ENCODE data around the gene ZNF169. TPM values are rescaled to one million over a fixed set of nuclear protein-coding genes. Genes with fewer than 3 reads are reported as not detected.
"Not testable (repeated sequence)": the region's sequence is repeated elsewhere in the genome, so short reads cannot be mapped to it uniquely, and the experiment has no call there.

ZNF169 gene
- total RNA-seq, 4 donors from 2014 or later, result 1.00 to 8.6 (median 2.8) TPM

DNA sequence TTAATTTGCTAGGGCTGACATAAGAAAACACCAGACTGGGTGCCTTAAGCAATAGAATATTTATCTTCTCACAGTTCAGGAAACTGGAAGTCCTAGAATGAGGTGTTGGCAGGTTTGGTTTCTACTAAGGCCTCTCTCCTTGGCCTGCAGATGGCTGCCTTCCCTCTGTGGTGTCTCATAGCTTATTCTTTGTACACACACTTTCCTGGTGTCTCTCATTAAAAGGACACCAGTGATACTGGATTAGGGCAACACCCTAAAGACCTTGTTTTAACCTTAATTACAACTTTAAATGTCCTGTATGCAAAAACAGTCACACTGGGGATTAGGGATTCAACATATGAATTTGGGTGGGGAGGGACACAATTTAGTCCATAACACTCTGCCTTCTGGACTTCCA, 44.2 kb downstream of the ZNF169 start:
- H3K9me3 ChIP-seq, result no peaks in the 10 kb centered on the region
- intact Hi-C loops (cut with DNase I), result no loop called here
- H3K36me3 ChIP-seq, result peaks cover 0 to 12% (median 0%) of the 10 kb centered on the region in 3 donors
- no peak for TF ChIP-seq POLR2A (IDR thresholded peaks at IDR 0.05)
- TF ChIP-seq, protein P1, sequence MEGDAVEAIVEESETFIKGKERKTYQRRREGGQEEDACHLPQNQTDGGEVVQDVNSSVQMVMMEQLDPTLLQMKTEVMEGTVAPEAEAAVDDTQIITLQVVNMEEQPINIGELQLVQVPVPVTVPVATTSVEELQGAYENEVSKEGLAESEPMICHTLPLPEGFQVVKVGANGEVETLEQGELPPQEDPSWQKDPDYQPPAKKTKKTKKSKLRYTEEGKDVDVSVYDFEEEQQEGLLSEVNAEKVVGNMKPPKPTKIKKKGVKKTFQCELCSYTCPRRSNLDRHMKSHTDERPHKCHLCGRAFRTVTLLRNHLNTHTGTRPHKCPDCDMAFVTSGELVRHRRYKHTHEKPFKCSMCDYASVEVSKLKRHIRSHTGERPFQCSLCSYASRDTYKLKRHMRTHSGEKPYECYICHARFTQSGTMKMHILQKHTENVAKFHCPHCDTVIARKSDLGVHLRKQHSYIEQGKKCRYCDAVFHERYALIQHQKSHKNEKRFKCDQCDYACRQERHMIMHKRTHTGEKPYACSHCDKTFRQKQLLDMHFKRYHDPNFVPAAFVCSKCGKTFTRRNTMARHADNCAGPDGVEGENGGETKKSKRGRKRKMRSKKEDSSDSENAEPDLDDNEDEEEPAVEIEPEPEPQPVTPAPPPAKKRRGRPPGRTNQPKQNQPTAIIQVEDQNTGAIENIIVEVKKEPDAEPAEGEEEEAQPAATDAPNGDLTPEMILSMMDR (IDR thresholded peaks at IDR 0.05), result no peak
- no peaks in the 10 kb centered on the region for H3K27me3 ChIP-seq
- no peak overlapping the region for H3K4me3 ChIP-seq
- no peak for DNase-seq
- H3K4me1 ChIP-seq, result peaks cover 0 to 12% (median 0%) of the 10 kb centered on the region in 3 donors
- no peak overlapping the region for H3K27ac ChIP-seq

DNA sequence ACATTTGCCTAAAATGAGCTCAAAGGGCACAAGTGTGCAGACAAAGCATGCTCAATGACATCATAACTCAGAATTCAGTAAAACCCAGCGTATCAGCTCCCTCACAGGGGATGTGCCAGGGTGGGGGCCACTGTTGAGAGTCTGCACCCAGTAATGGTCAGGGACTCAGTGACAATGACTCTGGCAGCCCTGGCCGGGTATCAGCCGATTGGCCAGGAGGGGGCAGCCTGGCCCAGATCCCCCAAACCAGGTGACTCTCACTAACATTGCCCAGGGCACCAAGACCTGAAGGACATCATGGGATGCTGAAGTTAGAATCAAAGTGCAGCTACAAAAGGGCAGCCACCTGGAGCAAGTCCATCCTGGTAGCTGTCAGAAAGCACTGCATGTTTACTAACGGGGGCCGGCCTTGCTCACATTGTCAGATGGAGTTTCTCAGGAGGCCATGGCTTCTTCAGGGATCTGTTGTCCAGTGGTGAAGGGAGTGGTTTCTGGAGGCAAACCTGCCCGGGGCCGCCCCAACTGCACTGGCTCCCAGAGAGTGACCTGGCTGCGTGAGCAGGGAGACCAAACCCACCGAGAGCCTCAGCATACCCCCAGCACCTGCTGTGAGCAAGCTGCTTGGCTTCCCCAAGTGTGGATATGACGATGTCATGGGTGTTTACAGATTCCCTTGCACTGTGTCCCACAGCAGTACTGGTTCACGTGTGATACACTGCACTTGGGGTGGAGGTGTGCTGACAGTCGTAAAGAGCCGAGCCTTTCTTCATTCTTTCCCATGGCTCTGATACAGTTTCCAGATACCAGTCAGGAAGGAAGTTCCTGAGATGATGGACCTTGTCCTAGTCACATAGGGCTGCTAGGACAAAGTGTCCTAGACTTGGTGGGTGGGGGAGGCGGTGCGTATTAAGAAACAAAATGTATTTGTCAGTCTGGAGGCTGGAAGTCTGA, 56.2 kb downstream of the ZNF169 start:
- DNase-seq; H3K27me3 ChIP-seq; intact Hi-C loops (cut with DNase I); H3K36me3 ChIP-seq; H3K4me1 ChIP-seq; H3K4me3 ChIP-seq; H3K27ac ChIP-seq; H3K9me3 ChIP-seq: not testable (repeated sequence)
- WGBS, 2 donors, result no CpG with 5 or more reads among the region's 15 CpGs

DNA sequence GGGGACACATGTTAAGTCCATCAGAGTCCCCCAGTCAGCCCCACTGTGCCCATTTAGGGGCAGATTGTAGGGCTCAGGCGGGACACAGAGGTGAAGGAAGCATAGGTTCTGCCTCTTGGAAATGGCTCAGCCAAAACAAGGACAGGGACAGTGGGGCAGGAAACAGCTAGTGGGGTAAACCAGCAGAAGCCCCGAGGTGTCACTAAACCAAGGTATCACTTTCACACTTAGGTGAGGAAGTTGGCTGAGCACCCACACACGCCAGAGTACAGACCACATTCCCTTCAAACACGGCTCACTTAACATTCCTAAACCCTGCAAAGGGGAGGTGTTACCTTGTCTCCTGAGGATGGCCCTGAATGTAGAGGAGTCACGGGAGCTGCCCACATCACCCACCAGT, 57.1 kb downstream of the ZNF169 start:
- 30% methylated on average over 2 of the region's 5 CpGs; no CpG with 5 or more reads in 1 of the 2 donors for WGBS, 2 donors
- H3K27me3 ChIP-seq; H3K27ac ChIP-seq; H3K9me3 ChIP-seq; H3K4me1 ChIP-seq; DNase-seq; H3K4me3 ChIP-seq; H3K36me3 ChIP-seq; intact Hi-C loops (cut with DNase I): not testable (repeated sequence)

DNA sequence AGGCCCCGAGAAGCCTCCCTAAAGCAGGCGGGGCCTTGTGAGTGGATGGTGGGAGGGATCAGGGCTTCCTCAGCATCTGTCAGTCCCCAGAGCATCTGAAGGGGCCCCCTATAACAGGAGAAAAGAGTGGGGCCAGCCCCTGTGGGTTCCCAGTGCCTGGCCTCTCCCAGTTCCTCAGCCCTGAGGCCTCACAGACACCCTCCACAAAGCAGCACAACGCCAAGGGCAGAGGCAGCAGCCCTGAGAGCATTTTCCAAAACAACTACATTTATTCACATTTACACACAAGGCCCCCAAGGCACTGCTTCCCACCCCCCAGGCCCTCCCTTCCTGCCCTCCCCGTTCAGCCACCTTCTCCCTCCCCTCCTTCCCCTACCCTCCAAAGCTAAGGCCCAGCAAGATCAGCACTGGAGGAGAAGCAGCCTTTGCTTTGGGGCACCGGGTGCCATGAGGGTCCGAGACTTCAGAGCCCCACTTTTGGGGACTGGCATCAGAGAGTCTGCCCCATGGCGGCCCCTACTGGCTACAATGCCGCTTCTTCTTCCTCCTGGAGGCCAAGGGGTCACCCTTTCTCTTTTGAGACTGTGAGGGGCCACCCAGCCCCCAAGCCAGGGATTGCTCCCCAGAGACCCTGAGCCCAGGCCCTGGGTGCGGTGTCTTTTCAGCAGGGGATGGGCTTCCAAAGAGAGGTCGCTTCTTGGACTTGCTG, 59.0 kb downstream of the ZNF169 start:
- H3K4me1 ChIP-seq; H3K27ac ChIP-seq; H3K9me3 ChIP-seq; intact Hi-C loops (cut with DNase I); H3K36me3 ChIP-seq; DNase-seq; H3K4me3 ChIP-seq; H3K27me3 ChIP-seq: not testable (repeated sequence)
- no CpG with 5 or more reads among the region's 10 CpGs for WGBS, 2 donors

DNA sequence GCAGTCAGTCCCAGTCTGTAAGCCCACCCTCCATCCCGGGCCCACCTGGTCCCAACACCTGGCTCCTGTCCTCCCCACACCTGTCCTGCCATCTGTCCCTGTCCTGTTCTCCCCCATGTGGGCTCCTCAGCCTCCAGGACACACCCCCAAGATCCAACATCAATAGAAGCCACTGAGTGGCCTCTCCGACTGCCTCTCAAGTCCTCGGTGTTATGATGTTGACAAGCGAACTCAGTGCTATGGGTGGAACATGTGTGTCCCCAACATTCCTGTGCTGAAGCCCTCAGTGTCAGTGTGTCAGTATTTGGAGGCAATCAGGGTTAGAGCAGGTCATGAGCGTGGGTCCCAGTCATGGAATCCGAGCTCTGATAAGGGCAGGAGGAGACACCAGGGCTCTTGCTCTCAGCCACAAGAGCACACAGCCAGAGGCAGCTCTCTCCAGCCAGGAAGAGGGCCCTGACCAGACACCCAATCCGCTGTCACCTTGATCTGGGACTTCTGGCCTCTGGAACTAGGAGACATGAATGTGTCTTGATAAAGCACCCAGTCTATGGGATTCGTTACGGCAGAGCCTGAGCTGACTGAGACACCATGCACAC, 63.3 kb downstream of the ZNF169 start:
- intact Hi-C loops (cut with DNase I); DNase-seq; H3K36me3 ChIP-seq; H3K4me3 ChIP-seq; H3K9me3 ChIP-seq; H3K27me3 ChIP-seq; H3K4me1 ChIP-seq; H3K27ac ChIP-seq: not testable (repeated sequence)
- 71% methylated on average over 3 of the region's 9 CpGs; no CpG with 5 or more reads in 1 of the 2 donors for WGBS, 2 donors

DNA sequence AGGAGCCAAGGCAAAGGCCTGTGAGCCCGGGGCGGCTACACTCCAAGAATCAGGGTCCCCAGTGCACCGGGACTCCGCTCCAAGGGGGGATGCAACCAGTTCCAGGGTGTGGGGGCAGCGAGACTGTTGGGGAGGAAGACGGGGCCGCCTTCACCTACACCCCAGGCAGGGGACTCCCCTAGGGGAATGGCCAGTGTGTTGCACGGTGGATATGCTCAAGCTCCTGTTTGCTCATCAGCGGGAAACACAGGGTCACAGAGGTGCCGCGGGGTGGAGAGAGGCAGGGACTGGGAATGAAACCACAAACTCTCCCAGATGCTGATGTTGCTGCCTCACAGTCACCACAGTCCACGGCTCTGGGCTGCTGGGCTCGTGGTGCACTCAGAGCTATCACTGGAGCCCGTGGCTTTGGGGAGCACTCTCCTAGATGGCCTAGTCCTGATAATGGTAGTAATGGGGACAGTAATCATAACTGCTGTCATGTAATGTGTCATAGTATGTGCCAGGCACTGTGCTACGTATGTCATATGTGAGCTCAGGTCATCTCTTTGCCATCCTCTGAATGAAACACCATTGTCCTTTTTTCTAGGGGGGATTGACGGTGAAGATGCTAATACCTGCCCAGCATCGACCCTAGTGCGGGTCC, 64.2 kb downstream of the ZNF169 start:
- DNase-seq; H3K27me3 ChIP-seq; H3K4me1 ChIP-seq; H3K27ac ChIP-seq; H3K9me3 ChIP-seq; H3K4me3 ChIP-seq; intact Hi-C loops (cut with DNase I); H3K36me3 ChIP-seq: not testable (repeated sequence)
- 80 to 97% methylated on average over 1 to 3 of the region's 18 CpGs for WGBS, 2 donors

DNA sequence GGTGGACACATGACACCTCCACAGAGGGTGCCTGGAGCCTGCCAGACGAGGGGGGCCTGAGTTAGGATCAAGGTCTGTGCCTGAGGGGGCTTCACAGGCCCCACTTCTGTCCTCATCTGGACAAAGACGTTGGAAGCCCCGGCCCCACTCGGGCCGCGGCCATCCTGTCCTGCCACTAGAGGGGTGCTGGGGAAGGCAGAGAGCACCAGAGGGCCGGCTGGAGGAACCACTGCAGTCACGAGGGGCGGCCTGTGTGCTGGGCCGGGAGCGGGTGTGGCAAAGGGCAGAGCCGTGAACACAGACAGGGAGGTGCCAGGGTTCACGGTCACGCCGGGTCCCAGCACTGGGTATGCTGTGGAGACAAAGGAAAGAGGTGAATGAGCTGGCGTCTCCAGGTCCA, 66.5 kb downstream of the ZNF169 start:
- intact Hi-C loops (cut with DNase I); H3K27me3 ChIP-seq; DNase-seq; H3K9me3 ChIP-seq; H3K36me3 ChIP-seq; H3K27ac ChIP-seq; H3K4me3 ChIP-seq; H3K4me1 ChIP-seq: not testable (repeated sequence)
- 53% methylated on average over 3 of the region's 16 CpGs; no CpG with 5 or more reads in 1 of the 2 donors for WGBS, 2 donors

DNA sequence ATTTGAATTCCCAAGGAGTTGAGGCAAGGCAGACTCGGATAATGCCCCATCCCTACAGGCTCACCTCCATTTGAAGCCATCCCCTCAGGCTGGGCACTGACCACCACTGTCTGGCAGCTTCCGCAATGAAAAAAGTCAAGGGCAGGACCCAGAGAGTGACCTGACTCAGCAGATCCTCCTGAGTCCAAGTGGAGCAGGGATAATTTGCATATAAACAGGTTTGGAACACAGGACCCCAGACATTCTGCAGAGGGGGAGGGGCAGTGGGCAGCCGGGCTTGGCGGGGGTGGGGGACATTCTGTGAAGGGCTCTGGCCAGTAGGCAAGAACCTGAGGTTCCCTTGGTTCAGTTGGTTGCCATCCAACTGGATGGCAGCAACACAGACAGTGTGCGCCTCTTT, 69.4 kb downstream of the ZNF169 start, which contains the start of gene NUTM2F:
Gene NUTM2F, minus strand, starts transcription at position 101 of the 400 bp plus-strand sequence. Its CDS starts 21 bp downstream, at position 80.
- H3K4me3 ChIP-seq; intact Hi-C loops (cut with DNase I); DNase-seq; H3K36me3 ChIP-seq; H3K27ac ChIP-seq; H3K9me3 ChIP-seq; H3K27me3 ChIP-seq; H3K4me1 ChIP-seq: not testable (repeated sequence)
- no CpG with 5 or more reads among the region's 5 CpGs for WGBS, 2 donors

DNA sequence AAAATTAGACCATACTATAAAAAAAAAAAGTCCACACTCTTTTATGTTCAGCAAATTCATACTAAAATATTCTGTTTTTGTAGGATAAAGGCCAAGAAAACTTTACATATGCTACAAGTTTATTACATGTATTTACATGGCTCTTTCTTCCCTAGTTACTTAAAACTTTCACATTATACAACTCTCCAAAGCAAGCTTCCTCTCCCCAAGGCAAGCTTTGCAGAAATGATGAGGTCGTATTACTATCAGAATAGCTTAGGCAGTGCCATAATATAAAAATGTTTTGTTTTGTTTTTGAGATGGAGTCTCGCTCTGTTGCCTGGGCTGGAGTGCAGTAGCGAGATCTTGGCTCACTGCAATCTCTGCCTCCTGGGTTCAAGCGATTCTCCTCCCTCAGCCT, 77.3 kb downstream of the ZNF169 start:
- 92 to 100% methylated on average over 2 to 3 of the region's 4 CpGs for WGBS, 2 donors
- H3K27me3 ChIP-seq, result not testable (repeated sequence)

DNA sequence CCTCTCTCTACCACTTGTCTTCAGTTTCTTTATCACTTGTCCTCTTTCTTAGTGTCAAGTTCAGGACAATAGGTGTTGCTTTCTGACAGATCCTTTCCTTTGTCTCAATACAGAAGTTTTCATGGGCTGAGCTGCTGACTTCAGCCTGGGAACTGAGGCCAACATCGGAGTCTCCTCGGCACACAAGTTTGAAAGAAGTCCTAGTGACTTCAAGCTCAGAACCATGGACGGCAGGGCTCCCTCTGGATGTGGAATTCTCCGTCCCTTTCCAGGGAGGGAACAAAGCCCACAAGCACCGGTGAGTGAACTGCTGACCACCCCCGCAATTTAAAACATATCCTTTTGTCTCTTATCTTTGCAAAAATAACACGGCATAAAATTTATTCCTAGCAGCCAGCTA, 79.6 kb downstream of the ZNF169 start:
- H3K36me3 ChIP-seq; H3K27me3 ChIP-seq; H3K9me3 ChIP-seq; H3K4me1 ChIP-seq; H3K4me3 ChIP-seq; DNase-seq; intact Hi-C loops (cut with DNase I); H3K27ac ChIP-seq: not testable (repeated sequence)
- 70 to 86% methylated on average over 5 to 6 of the region's 7 CpGs for WGBS, 2 donors

More for the DNA sequence above, 77.3 kb downstream of the ZNF169 start:
- H3K9me3 ChIP-seq; H3K4me1 ChIP-seq; H3K36me3 ChIP-seq; intact Hi-C loops (cut with DNase I); H3K4me3 ChIP-seq; DNase-seq; H3K27ac ChIP-seq: not testable (repeated sequence)

DNA sequence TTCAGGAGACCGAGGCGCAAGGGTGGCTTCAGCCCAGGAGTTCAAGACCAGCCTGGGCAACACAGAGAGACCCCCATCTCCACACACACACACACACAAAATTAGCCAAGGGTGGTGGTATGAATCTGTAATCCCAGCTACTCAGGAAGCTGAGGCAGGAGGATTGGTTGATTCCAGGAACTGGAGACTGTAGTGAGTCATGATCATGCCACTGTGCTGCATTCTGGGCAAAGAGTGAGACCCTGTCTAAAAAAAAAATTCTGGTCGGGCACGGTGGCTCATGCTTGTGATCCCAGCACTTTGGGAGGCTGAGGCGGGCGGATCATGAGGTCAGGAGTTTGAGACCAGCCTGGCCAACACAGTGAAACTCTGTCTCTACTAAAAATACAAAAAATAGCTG, 80.6 kb downstream of the ZNF169 start:
- H3K4me1 ChIP-seq; H3K4me3 ChIP-seq; H3K27ac ChIP-seq; DNase-seq; H3K36me3 ChIP-seq; H3K27me3 ChIP-seq; H3K9me3 ChIP-seq; intact Hi-C loops (cut with DNase I): not testable (repeated sequence)
- WGBS, 2 donors, result 90 to 94% methylated on average over 4 of the region's 6 CpGs
